GM21825 (cell line): ENCODE results near the gene CXCL9.
A peak's percentile ranks its signal among the peaks of the same experiment; 100 is the strongest.
"Not testable (repeated sequence)": the region's sequence is repeated elsewhere in the genome, so short reads cannot be mapped to it uniquely, and the experiment has no call there.

Source experiments
- ATAC-seq: cut with Tn5 transposase; IDR thresholded peaks from one replicate; pipeline ENCODE4 v1.9.1; 2021; ENCODE audit warnings: mild to moderate bottlenecking, moderate library complexity; ENCODE audit not compliant: unreplicated experiment

Gene CXCL9

GRCh38 chr4:76007089-76007862 lies at the start of gene CXCL9:
Gene CXCL9, minus strand, starts transcription at chr4:76007509. Its CDS starts 60 bp downstream, at chr4:76007449.
- no peak for ATAC-seq

DNA sequence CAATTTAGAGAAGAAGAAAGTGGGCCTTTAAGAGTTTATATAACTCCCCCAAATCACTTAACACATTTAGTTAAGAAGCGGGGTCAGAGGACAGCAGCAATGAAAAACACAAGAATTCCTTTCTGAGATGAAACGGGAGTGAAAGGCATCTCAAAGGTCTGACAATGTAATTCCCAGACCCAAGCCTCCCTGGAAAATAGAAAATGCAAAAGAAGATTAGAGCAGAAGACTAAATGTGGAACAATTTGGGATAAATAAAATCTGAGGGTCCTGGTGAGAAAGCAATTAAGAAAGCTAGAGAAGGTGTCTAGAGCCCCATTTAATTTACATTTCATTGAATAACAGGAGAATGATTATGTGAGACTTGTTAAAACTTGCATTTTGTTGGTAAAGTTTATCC lies 48.1 kb upstream of the CXCL9 start:
- ATAC-seq = no peak

DNA sequence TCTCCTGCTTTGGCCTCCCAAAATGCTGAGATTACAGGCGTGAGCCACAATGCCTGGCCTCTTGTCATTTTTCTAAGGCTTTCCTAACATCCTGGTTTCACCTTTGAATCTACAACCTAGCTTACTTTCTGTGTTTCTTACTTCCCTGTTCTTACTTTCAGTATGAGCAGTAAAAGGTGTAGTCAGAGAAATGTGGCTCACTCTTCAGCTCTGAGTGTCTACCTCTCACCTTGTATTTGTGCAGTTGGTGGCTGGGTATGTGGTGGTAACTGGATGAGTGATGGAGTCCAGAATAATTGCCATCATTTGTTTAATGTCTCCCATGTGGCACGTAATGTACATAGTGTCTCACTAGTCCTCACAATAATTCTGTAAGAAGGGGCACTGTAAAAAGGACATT lies 47.7 kb upstream of the CXCL9 start:
- ATAC-seq = peak; percentile 99

DNA sequence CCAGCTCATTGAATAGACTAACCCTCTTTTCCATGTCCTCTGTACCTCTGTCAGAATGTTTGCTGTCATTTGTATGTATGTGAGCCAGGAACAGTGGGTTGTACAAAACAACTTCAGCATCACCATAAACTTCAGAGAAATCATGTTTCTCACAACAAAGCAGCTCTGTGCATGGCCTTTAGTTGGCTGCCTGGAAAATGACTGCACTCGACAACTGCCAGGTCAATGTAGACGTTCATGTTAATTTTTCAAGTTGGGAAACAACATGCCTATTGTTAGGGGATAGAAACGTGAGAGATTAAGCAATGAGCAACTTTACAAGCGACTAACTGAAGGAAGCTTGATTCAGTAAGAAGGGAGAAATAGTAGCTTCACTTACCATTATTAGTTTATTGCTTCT lies 46.4 kb upstream of the CXCL9 start:
- no peak for ATAC-seq

DNA sequence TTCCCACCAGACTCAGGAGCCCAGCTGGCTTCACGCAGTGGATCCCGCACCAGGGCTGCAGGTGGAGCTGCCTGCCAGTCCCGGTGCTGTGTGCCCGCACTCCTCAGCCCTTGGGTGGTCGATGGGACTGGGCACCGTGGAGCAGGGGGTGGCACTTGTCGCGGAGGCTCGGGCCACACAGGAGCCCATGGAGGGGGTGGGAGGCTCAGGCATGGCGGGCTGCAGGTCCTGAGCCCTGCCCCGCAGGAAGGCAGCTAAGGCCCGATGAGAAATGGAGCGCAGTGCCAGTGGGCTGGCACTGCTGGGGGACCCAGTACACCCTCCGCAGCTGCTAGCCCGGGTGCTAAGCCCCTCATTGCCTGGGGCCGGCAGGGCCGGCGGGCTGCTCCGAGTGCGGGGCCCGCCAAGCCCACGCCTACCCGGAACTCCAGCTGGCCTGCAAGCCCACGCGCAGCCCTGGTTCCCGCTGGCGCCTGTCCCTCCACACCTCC lies 43.3 kb upstream of the CXCL9 start:
- not testable (repeated sequence) for ATAC-seq

- not testable (repeated sequence) for ATAC-seq
These were observed 42.6 kb upstream of the CXCL9 start for GRCh38 chr4:76049860-76050416.

DNA sequence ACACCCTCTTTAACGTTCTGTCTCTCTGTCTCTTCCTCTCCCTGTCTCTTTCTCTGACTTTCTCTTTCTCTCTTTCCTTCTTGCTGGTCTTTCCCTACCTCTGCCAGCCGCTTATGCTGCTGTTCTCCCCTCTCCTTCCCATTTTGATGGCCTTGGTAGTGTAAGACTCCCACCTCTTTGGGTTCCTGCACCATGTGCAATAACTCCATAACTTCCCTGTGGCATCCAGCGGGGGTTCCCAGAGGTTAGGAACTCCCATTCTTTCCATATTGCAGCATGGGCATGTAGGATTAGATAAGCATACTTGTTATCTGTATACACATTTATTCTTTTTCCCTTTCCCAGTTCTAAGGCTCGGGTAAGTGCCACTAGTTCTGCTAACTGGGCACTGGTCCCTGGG lies 37.4 kb upstream of the CXCL9 start:
- ATAC-seq = not testable (repeated sequence)

DNA sequence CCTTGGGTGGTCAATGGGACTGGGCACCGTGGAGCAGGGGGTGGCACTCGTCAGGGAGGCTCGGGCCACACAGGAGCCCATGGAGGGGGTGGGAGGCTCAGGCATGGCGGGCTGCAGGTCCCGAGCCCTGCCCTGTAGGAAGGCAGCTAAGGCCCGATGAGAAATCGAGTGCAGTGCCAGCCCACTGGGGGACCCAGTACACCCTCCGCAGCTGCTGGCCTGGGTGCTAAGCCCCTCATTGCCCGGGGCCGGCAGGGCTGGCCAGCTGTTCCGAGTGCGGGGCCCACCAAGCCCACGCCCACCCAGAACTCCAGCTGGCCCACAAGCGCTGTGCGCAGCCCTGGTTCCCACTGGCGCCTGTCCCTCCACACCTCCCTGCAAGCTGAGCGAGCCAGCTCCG lies 36.0 kb upstream of the CXCL9 start:
- not testable (repeated sequence) for ATAC-seq

DNA sequence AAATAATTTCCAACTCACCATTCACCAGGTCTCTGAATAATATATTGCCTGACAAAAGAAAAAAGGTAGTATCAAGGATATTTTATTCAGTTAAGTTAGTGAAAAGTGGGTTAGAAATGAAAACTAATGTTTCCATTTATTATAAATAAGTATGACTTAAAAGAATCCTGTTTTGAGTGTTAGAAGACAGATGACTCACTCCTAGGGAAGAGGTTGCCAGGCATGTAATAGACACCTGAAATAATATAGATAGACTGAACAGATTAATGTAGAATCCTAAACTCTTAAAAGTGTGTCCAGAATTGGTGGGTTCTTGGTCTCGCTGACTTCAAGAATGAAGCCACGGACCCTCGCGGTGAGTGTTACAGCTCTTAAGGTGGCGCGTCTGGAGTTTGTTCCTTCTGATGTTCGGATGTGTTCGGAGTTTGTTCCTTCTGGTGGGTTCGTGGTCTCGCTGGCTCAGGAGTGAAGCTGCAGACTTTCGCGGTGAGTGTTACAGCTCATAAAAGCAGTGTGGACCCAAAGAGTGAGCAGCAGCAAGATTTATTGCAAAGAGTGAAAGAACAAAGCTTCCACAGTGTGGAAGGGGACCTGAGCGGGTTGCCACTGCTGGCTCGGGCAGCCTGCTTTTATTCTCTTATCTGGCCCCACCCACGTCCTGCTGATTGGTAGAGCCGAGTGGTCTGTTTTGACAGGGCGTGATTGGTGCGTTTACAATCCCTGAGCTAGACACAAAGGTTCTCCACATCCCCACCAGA lies 35.1 kb upstream of the CXCL9 start:
- ATAC-seq = not testable (repeated sequence)

DNA sequence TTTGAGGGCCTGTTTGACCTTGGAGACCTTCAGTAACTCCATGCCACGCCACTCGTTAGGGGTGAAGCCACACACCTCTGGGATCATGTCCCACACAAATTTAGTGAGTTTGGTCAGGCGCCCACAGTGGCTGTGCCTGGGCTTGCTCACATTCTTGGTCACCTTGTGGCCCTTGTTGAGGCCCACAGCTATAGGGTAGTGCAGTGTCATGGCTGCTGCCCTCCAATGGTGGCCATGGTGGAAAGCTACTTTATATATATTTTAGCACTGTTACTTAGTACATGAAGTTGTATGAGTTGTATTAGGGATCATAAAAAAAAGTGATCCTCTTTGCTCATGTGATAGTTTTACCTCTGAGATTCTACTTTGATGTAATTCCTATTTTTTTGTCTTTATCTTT lies 29.5 kb upstream of the CXCL9 start:
- no peak for ATAC-seq

- no peak for ATAC-seq
These were observed 28.6 kb upstream of the CXCL9 start, which contains the start of gene CXCL11 for GRCh38 chr4:76035799-76036380. Gene CXCL11, minus strand, starts transcription at chr4:76036070. Its CDS starts 83 bp downstream, at chr4:76035987.

GRCh38 chr4:76035141-76035540 lies 27.8 kb upstream of the CXCL9 start:
- no peak for ATAC-seq

GRCh38 chr4:76029300-76029699 lies 22.0 kb upstream of the CXCL9 start:
- no peak for ATAC-seq

DNA sequence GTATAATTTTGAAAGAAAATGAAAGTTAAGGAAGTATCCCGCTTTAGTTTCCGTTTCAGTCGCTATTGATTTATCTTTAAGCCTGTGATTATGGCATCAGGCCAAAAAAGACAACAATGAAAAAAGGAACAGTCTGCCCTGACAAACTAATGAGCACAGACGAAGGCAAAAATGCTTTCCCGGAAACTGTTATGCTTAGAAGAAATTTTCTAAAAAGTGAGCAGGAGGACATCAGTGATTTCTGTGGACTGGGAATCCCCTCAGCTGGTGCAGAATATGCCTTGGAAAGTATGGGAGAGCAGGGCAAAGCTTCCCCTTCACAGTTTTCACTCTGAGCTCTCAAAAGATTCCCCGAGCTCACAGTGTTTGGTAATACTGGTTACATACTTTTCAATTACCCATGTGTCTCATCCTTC lies 21.0 kb upstream of the CXCL9 start:
- no peak for ATAC-seq

GRCh38 chr4:76024065-76024464 lies 16.8 kb upstream of the CXCL9 start:
- no peak for ATAC-seq

DNA sequence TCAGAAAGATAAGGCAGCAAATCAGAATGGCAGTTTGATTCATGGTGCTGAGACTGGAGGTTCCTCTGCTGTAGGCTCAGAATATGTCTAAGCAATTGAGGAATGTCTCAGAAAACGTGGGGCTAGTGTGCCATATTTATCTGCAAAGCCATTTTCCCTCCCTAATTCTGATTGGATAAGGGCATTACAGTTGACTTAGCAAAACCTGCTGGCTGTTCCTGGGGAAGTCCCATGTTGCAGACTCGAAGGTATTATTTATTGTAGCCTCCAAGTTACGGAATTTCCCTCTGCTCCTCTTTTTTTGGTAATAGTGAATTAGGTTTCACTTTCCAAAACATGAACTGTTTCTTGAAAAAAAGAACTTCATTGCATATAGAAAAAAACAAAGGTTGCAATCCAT lies 16.1 kb upstream of the CXCL9 start, which contains the start of gene CXCL10:
TSS of gene CXCL10 (minus strand) at position 109 of the 400 bp plus-strand sequence. CDS start at position 43, 66 bp downstream.
- no peak for ATAC-seq

DNA sequence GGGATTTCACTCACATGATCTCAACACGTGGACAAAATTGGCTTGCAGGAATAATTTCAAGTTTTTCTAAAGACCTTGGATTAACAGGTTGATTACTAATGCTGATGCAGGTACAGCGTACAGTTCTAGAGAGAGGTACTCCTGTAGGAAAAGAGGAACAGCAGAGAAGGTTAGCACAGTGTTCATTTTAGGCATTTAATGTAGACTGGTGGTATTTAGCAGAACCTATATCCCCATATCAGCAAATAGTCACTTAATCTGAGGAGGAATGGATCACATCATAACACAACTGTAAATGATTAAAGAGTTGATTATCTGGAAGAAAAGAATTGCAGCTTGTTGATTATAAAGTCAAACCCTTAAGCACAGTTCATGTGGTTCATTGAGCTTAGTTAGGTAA lies 15.4 kb upstream of the CXCL9 start:
- no peak for ATAC-seq

- ATAC-seq = no peak
These were observed 14.7 kb upstream of the CXCL9 start for GRCh38 chr4:76022031-76022430.

DNA sequence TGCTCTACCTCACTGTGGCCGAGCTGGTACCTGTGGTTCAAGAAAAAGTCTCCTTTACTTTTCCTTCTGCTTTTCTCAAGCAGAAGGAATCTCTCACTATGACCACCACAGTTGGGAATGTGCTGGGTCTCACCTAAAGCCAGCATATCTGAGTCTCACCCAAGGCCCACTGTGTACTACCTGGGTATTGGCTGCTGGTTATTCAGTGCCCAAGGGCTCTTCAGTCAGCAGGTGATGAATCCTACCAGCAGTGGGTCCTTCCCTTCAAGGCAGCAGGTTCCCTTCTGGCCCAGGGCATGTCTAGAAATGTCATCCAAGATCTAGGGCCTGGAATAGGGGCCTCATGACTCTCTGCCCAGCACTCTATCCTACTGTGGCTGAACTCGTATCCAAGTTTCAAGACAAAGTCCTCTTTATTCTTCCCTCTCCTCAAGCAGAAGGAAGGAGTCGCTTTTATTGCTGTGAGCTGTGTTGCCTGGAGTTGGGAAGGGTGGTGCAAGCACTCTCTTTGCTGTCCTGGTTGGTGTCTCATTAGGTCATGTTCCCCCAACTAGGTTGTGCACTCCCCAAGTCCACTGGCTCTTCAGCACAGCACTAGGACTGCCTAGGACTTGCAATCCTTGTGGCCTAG lies 9.9 kb upstream of the CXCL9 start:
- ATAC-seq = no peak

DNA sequence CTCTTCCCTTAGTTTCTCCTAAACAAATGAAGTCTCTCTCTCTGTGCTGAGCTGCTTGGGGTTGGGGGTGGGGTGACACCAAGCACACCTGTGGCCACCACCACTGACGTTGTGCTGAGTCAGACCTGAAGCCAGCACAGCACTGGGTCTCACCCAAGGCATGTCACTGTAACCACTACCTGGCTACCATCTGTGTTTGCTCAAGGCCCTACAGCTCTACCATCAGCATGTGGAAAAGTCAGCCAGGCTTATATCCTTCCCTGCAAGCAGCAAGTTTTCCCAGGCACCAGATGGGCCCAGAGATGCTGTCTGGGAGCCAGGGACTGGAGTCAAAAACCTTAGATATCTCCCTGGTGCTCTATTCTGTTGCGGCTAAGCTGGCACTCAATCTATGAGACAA lies 9.1 kb upstream of the CXCL9 start:
- ATAC-seq = peak; percentile 66

- ATAC-seq = no peak
These were observed 6.2 kb upstream of the CXCL9 start for GRCh38 chr4:76013540-76013939.
